HG02981 (cell line): Measurements from ENCODE around the gene LAPTM5.
A peak's percentile ranks its signal among the peaks of the same experiment; 100 is the strongest.
"Not testable (repeated sequence)": the region's sequence is repeated elsewhere in the genome, so short reads cannot be mapped to it uniquely, and the experiment has no call there.

Source experiments
- ATAC-seq: cut with Tn5 transposase; IDR thresholded peaks from one replicate; pipeline ENCODE4 v1.9.1; 2021; ENCODE audit warnings: mild to moderate bottlenecking, moderate library complexity; ENCODE audit not compliant: unreplicated experiment

The LAPTM5 gene

GRCh38 chr1:30773722-30774358 is 16.3 kb upstream of the LAPTM5 start:
- ATAC-seq, result no peak

GRCh38 chr1:30771005-30771404 is 13.4 kb upstream of the LAPTM5 start:
- ATAC-seq, result no peak

- ATAC-seq, result no peak
Observed at GRCh38 chr1:30770150-30770549, 12.6 kb upstream of the LAPTM5 start.

GRCh38 chr1:30768830-30769718 is 11.5 kb upstream of the LAPTM5 start:
- ATAC-seq, result no peak

- ATAC-seq, result no peak
Observed at GRCh38 chr1:30768159-30768829, 10.7 kb upstream of the LAPTM5 start.

- ATAC-seq, result not testable (repeated sequence)
Observed at GRCh38 chr1:30766948-30767347, 9.4 kb upstream of the LAPTM5 start.

GRCh38 chr1:30765556-30766434 is 8.2 kb upstream of the LAPTM5 start:
- no peak for ATAC-seq

- ATAC-seq, result peak; percentile 39
Observed at GRCh38 chr1:30764939-30765555, 7.5 kb upstream of the LAPTM5 start.

GRCh38 chr1:30764396-30764795 is 6.8 kb upstream of the LAPTM5 start:
- ATAC-seq, result no peak

GRCh38 chr1:30763651-30764248 is 6.2 kb upstream of the LAPTM5 start:
- ATAC-seq, result no peak

GRCh38 chr1:30762930-30763650 is 5.5 kb upstream of the LAPTM5 start:
- ATAC-seq, result no peak

GRCh38 chr1:30762152-30762929 is 4.8 kb upstream of the LAPTM5 start:
- no peak for ATAC-seq

GRCh38 chr1:30761381-30762151 is 4.0 kb upstream of the LAPTM5 start:
- no peak for ATAC-seq

- ATAC-seq, result no peak
Observed at GRCh38 chr1:30760596-30761324, 3.2 kb upstream of the LAPTM5 start.

- no peak for ATAC-seq
Observed at GRCh38 chr1:30759718-30760281, 2.2 kb upstream of the LAPTM5 start.

- ATAC-seq, result no peak
Observed at GRCh38 chr1:30758785-30759380, 1.3 kb upstream of the LAPTM5 start.
